HG02759 (cell line): ENCODE measurements around the gene MTARC2.
"Not testable (repeated sequence)": the region's sequence is repeated elsewhere in the genome, so short reads cannot be mapped to it uniquely, and the experiment has no call there.

Experiments
- ATAC-seq: cut with Tn5 transposase; IDR thresholded peaks from one replicate; pipeline ENCODE4 v1.9.1; 2021; ENCODE audit warnings: mild to moderate bottlenecking, moderate library complexity; ENCODE audit not compliant: unreplicated experiment

MTARC2 gene

GRCh38 chr1:220730486-220730885 is 17.6 kb upstream of the MTARC2 start:
- ATAC-seq, result no peak

- no peak for ATAC-seq
Measured at GRCh38 chr1:220732137-220732536, 16.0 kb upstream of the MTARC2 start.

- peak; percentile 29 for ATAC-seq
Measured at GRCh38 chr1:220732621-220733020, 15.5 kb upstream of the MTARC2 start.

- ATAC-seq, result peak; percentile 84
Measured at GRCh38 chr1:220733086-220733601, 15.0 kb upstream of the MTARC2 start.

GRCh38 chr1:220734571-220735326 is 13.4 kb upstream of the MTARC2 start:
- no peak for ATAC-seq

- not testable (repeated sequence) for ATAC-seq
Measured at GRCh38 chr1:220736283-220736682, 11.8 kb upstream of the MTARC2 start.

- ATAC-seq, result no peak
Measured at GRCh38 chr1:220741349-220741748, 6.8 kb upstream of the MTARC2 start.

GRCh38 chr1:220741825-220742224 is 6.3 kb upstream of the MTARC2 start:
- ATAC-seq, result no peak

- no peak for ATAC-seq
Measured at GRCh38 chr1:220742520-220742919, 5.6 kb upstream of the MTARC2 start.

- ATAC-seq, result no peak
Measured at GRCh38 chr1:220746851-220747250, 1.3 kb upstream of the MTARC2 start.

GRCh38 chr1:220747437-220748088 is 559 bp upstream of the MTARC2 start:
- ATAC-seq, result peak; percentile 22

- no peak for ATAC-seq
Measured at GRCh38 chr1:220748936-220749335, 814 bp downstream of the MTARC2 start.

GRCh38 chr1:220750131-220750515 is 2.0 kb downstream of the MTARC2 start:
- no peak for ATAC-seq

- no peak for ATAC-seq
Measured at GRCh38 chr1:220751111-220751510, 3.0 kb downstream of the MTARC2 start.

GRCh38 chr1:220754212-220754917 is 6.2 kb downstream of the MTARC2 start:
- no peak for ATAC-seq

- ATAC-seq, result no peak
Measured at GRCh38 chr1:220754918-220755295, 6.8 kb downstream of the MTARC2 start.

GRCh38 chr1:220755309-220755708 is 7.2 kb downstream of the MTARC2 start:
- no peak for ATAC-seq

GRCh38 chr1:220757441-220757840 is 9.3 kb downstream of the MTARC2 start:
- ATAC-seq, result no peak

- no peak for ATAC-seq
Measured at GRCh38 chr1:220759147-220759546, 11.0 kb downstream of the MTARC2 start.

- ATAC-seq, result no peak
Measured at GRCh38 chr1:220761688-220762427, 13.7 kb downstream of the MTARC2 start.

GRCh38 chr1:220764757-220765156 is 16.6 kb downstream of the MTARC2 start:
- ATAC-seq, result no peak
